ENCODE measurements around the gene NUTM2F. TPM values are rescaled to one million over a fixed set of nuclear protein-coding genes. Genes with fewer than 3 reads are reported as not detected.

NUTM2F gene
- polyA plus RNA-seq, 6 donors from 2014 or later = not detected

Other genes starting within 250 kb of the NUTM2F start
- gene PTPDC1, start 244.2 kb downstream of the NUTM2F start, polyA plus RNA-seq (ENCODE audit: low read depth in 6 of 6) = 1 to 10 TPM; 2.4 to 6.2 (median 3.6) TPM
- 1 to 10 TPM; 1.6 to 6.8 (median 4.8) TPM for gene ZNF169, start 69.3 kb downstream of the NUTM2F start, polyA plus RNA-seq (ENCODE audit: low read depth in 6 of 6)
- not detected for gene PCAT7, start 226.4 kb upstream of the NUTM2F start, polyA plus RNA-seq (ENCODE audit: low read depth in 6 of 6)